GM20431 (cell line): Measurements from ENCODE around the gene LAMC2.
"Not testable (repeated sequence)": the region's sequence is repeated elsewhere in the genome, so short reads cannot be mapped to it uniquely, and the experiment has no call there.

ENCODE experiments used
- in situ Hi-C: fragments of 300-500 bp; cut with MseI, MboI; formaldehyde crosslinking; loops from one replicate; pipeline ENCODE4 v1.15.0; 2020; ENCODE audit warnings: low sequenced_read_pairs; ENCODE audit not compliant: unreplicated experiment

LAMC2 gene

DNA sequence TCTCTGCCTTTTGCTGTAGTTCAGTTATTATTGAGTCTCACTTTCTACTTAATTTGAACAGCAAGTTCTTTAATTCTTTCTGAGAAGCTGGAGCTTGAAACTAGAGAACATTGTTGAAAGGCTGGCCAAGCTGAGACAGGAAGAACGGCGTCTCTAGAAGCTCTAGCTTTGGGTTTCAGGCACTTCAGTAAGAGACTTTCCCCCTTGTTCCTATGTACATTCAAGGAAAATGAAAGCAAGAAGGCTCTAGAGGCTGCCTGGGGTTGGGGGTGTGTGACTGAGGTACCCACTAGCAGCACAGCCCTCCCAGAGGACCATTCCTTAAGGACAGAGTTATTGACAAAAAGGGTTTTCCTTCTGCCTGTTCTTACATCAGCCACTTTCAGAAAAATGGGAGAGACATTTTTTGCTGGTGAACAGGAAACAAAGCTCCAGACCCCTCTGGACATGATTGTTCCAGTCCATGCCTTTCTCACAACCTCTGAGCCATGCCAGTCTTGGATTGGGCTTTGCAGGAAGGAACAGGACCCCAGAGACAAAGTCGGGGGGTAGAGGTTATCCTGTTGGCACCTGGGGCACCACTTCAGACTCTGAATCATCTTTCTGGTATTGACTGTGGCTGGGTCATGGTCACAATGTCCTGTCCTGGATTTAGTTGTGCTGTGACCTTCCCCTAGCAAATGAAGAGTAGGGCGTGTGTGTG is 63.1 kb downstream of the LAMC2 start:
- in situ Hi-C loops, result loop anchor here (25.0 kb wide), 1 partner anchor 287 kb away; the partner anchor contains the start of gene SHCBP1L

DNA sequence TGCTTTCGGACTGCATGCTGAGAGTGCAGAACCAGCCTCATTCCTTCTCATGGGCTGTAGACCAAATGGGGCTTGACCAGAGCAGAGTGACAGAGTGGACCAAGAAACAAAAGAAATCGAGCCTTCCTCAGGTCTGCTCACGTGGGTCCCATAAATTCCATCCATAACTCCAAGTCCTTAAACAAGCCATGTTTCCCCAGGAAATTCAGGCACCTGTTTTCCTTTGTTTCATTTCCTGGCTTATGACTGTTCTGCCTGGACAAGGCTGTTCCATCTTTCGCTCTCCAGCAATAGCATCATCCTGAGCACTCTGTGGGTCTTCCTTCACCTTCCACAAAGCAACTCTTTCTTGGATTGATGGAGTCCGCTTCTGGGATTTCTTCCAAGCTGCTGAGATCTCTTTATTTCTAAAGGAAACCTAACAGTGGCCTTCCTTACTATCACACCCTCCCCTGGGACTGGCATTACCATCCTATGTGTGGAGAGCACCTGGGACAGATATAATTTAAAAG is 63.9 kb downstream of the LAMC2 start:
- in situ Hi-C loops, result loop anchor here (25.0 kb wide), 1 partner anchor 288 kb away; the partner anchor contains the start of gene SHCBP1L

DNA sequence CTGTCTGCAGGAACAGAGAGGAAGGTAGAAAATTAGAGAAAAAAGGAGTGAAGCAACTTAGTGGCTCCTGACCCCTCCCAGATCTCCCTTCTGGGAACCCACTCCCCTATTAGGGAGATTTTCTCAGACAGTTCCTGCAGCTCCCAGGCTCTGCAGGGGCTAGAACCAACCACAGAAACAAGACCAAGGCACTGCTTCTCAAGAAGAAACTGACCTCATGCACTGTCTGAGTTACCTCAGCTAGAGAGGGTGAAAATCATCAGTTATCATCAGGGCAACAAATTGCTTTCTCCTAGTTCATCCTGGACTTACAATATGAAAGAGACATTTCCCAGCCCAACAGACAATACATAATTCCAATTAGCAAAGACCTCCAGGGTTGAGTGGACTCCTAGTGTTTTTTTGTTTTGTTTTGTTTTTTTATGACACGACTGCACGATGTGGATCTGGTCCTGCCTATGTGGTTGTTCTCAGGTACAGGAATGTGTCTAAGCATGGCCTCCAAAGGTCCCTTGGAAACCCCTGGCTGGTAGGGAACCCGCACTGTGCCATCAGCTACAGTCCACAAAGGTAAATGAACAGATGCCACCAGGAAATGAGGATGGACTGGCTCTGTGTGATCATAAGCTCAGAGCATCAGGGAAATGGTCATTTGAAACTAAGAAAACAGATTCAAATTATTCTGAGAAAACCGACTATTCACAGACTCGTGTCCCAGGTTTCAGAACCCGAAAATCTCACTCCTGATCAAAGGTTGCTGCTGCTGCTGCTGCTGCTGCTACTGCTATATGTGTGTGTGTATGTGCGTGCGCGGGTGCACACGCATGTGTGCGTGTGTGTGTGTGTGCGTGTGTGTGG is 65.3 kb downstream of the LAMC2 start:
- in situ Hi-C loops, result no loop called here

- in situ Hi-C loops, result no loop called here
These were observed 65.9 kb downstream of the LAMC2 start for GRCh38 chr1:183251959-183252450.

GRCh38 chr1:183255073-183255472 is 69.0 kb downstream of the LAMC2 start:
- in situ Hi-C loops, result no loop called here

GRCh38 chr1:183259924-183260323 is 73.9 kb downstream of the LAMC2 start:
- in situ Hi-C loops, result no loop called here

DNA sequence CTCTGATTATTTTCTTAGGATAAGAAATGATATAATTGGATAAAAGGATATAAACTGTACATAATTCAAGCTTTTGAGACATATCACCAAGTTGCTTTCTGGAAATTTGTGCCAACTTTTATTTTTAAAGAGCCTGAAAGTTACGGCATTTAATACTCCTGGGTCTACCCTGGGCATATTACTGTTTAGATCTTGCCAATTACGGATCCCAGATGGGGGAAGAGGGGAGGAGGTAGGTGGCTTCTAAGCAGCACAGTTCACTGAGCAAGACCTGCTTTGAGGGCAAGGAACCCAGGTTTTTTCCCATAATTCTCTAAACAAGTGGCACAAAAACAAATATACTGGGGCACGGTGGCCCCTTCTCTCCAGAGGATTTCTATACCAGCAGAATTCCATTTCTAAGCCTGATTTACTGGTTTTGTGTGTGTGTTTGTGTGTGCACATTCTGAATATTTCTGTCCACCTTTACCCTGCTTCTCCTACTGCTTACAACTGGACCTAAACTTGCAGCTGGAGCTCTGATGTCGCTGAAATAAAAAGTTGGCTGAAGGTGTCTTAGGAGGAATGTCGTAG is 76.7 kb downstream of the LAMC2 start:
- in situ Hi-C loops, result no loop called here

DNA sequence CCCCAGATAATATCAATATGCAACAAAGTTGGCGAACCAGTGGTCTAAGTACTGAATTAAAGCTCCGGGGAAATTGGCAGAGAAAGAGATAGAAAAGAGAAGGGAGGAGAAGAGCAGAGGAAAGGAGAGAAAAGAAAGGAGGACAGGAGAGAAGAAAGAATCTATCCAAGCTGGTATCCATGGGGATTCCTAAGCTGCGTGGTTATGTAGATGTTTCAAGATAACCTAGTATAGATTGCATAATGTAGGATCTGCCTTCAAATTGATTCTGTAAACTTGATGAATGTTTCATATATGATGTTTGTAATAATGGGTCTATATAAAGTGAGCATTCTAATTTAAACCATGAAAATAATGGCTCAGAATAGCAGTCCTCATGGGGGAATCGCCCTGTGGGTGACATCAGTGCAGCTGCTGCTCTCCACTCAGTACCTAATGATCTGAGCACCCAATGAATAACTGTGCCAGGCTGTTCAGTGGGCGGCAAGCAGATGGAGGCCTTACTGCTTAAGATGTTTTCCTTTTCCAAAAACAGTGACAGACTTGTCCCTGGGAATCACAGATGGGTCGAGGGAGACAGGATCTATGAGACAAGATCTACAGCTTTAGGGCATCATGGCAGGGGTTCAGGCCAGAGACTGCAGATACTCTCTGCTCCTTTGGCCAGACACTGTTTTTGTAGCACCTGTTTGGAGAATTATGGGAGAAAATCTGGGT is 78.0 kb downstream of the LAMC2 start:
- in situ Hi-C loops, result no loop called here

GRCh38 chr1:183267646-183268431 is 81.8 kb downstream of the LAMC2 start:
- in situ Hi-C loops, result no loop called here

GRCh38 chr1:183270541-183271141 is 84.6 kb downstream of the LAMC2 start:
- in situ Hi-C loops, result no loop called here

DNA sequence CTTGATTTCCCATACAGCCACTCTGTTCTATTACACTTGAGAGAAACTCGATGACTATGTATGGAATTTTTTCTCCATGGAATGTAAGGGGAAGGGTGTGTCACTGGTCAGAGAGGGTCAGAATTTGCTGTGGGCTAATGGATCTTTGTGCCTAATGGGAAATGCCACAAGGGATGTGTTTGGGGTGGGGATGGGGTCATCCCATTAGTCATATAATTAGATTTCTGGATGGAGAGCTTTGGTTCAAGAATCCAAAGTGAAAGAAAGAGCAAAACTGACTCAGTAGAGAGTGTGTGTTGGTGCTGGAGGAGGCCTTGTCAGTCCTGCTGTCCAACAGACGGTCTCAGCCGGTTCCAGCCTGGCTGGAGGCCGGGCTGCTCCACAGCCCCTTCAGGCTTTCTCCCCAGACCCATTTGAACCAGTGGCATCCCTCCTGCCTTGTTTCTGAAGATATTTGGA is 86.4 kb downstream of the LAMC2 start:
- in situ Hi-C loops, result no loop called here

DNA sequence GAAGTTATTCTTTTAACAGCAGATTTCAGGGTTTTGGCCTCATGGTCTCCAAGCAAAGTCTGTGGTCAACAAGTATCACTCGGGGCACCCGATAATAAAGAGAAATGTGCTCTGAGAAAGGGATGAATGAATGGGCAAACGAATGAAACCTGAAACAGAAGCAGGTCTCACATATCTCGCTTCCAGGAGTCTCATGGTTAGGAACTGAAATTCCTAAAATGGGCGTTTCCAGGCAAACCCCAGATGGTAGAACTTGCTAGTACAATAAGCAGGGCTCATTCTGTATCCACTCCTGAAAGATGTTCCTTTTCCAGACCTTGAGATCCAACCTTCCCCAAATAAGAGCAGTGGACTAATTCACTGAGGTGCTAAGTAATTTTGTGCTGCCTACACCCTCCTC is 87.2 kb downstream of the LAMC2 start:
- in situ Hi-C loops, result no loop called here

DNA sequence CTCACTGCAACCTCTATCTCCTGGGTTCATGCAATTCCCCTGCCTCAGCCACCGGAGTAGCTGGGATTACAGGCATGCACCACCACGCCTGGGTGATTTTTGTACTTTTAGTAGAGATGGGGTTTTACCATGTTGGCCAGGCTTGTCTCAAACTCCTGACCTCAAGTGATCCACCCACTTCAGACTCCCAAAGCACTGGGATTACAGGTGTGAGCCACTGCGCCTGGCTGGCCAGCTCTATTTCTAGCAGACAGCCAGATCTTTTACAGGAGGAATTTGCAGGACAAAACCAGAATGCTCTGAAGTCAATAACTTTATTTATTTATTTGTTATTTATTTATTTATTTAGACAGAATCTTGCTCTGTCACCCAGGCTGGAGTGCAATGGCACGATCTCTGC is 87.9 kb downstream of the LAMC2 start:
- in situ Hi-C loops, result not testable (repeated sequence)

- in situ Hi-C loops, result no loop called here
These were observed 88.8 kb downstream of the LAMC2 start for GRCh38 chr1:183274836-183275235.

DNA sequence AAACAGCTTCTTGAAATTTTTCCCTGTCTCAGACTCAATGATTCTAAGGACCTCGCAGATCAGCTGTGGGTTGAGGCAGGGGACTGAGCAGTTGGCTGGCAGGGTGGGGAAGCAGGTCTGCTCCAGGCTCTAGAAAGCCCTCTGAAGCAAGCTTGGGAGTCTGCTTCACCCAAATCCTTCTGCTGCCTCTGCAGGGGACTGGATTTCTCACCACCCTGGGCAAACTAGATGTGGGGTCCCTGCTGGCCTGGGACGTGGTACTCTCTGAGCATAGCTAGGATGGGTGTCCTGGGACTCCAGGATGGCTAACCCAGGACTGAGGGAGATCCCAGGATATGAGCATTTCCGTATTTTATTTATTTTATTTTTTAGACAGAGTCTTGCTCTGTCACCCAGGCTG is 89.3 kb downstream of the LAMC2 start:
- in situ Hi-C loops, result no loop called here

GRCh38 chr1:183276386-183277080 is 90.5 kb downstream of the LAMC2 start:
- in situ Hi-C loops, result no loop called here

DNA sequence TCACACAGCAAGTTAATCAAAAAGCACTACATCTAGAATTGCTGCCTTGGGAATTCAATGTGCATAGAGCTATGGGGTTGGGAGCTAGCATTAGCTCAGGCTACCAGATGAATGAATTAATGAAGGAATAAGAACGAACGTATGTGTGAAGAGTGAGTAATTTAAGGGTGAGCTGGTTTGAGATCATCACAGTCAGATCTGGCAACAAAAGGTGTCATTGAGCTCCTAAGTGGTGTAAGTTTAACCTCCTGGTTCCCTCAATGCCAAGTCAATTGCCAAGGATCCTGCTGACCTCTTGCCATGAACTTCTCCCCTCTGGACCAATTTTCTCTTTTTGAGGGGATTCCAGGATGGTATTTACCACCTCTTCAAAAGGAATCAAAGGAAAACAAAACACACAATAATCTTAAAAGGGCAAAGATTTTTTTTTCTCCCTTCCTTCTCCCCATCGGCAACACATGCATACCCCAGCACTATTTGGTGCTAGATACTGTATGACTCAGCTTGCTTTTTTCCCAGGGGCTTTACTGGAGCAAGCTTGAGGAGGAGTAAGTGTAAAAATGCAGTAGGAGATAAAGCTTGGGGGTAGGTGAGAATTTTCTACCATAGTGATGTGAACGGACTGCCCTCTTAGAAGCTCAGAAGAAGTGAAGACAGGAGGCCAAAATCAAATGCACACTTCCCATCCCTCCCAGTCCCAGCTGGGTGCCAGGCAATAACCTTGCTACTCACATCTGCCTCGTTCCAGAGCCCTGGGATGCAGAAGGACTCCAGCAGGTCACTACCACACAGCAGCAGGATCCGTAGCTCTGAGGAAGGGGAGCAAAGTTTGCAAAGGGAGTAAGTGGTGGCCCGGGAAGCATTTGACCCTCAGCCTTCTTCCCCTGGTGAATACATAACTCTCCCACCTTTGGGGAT is 92.0 kb downstream of the LAMC2 start:
- in situ Hi-C loops, result no loop called here
